ENCODE results near the gene MACROD1.

GRCh38 chr11:64028398-64029115, 137.4 kb downstream of the MACROD1 start:
- TF ChIP-seq CTCF (IDR thresholded peaks at IDR 0.05), result no peak
- TF ChIP-seq POLR2A (IDR thresholded peaks at IDR 0.05), result no peak

All from Peyer's patch (tissue), 4 donors.